ENCODE data around the gene CCDC148. TPM values are rescaled to one million over a fixed set of nuclear protein-coding genes. Genes with fewer than 3 reads are reported as not detected.

The CCDC148 gene
- total and polyA plus RNA-seq, 4 donors, result 0.02 to 0.42 (median 0.31) TPM

- 3% methylated on average over 1 of the region's 1 CpG for WGBS
These were observed 63.9 kb downstream of the CCDC148 start for GRCh38 chr2:158392687-158393086.

GRCh38 chr2:158391876-158392275, 64.7 kb downstream of the CCDC148 start:
- Histone ChIP-seq H3K9ac (ENCODE audit: low read depth in 1 of 2, low read length in 2 of 2) (no peak overlapping the region), H3K9me3 (ENCODE audit: control insufficient read depth in 4 of 4, low read length in 3 of 4) (no peaks in the 10 kb centered on the region), H3K36me3 (ENCODE audit: control insufficient read depth in 4 of 4, insufficient read depth in 3 of 4, low read depth in 1 of 4, low read length in 3 of 4) (no peaks in the 10 kb centered on the region), H3K4me1 (ENCODE audit: control insufficient read depth in 4 of 4, insufficient read depth in 4 of 4, low read length in 3 of 4) (no peaks in the 10 kb centered on the region), H3K4me3 (ENCODE audit: low read depth in 1 of 3, low read length in 3 of 3) (no peak overlapping the region), H3K27ac (ENCODE audit: low read depth in 1 of 2, low read length in 2 of 2) (no peak overlapping the region), H3K27me3 (ENCODE audit: control insufficient read depth in 4 of 4, insufficient read depth in 4 of 4, low read length in 3 of 4) (no peaks in the 10 kb centered on the region)
- no peak for DNase-seq (ENCODE audit: low spot score)
- WGBS, result 80% methylated on average over 2 of the region's 2 CpGs
- no peak for TF ChIP-seq FOXA2 (IDR thresholded peaks at IDR 0.05)
- no peak for TF ChIP-seq ZBTB33 (IDR thresholded peaks at IDR 0.05)
- no peak for TF ChIP-seq FOXA1 (IDR thresholded peaks at IDR 0.05)
- TF ChIP-seq CTCF (IDR thresholded peaks at IDR 0.05; ENCODE audit: low read depth, low read length, missing input control), result no peak
- no peak for TF ChIP-seq NR2F2 (IDR thresholded peaks at IDR 0.05)
- no peak for TF ChIP-seq RAD21 (IDR thresholded peaks at IDR 0.05)
- no peak for TF ChIP-seq GABPA (IDR thresholded peaks at IDR 0.05 in 1 of 2, conservative IDR thresholded peaks at IDR 0.05 in 1 of 2)

More at GRCh38 chr2:158392687-158393086, 63.9 kb downstream of the CCDC148 start:
- no peak for TF ChIP-seq JUND (IDR thresholded peaks at IDR 0.05)
- no peak for TF ChIP-seq MAX (IDR thresholded peaks at IDR 0.05)
- TF ChIP-seq RAD21 (IDR thresholded peaks at IDR 0.05), result no peak
- no peak for TF ChIP-seq CTCF (IDR thresholded peaks at IDR 0.05; ENCODE audit: low read depth, low read length, missing input control)
- TF ChIP-seq GABPA (IDR thresholded peaks at IDR 0.05 in 1 of 2, conservative IDR thresholded peaks at IDR 0.05 in 1 of 2), result no peak
- H3K4me1 ChIP-seq (ENCODE audit: control insufficient read depth in 4 of 4, insufficient read depth in 4 of 4, low read length in 3 of 4), result no peaks in the 10 kb centered on the region
- no peak for DNase-seq (ENCODE audit: low spot score)
- H3K9me3 ChIP-seq (ENCODE audit: control insufficient read depth in 4 of 4, low read length in 3 of 4), result no peaks in the 10 kb centered on the region
- H3K27ac ChIP-seq (ENCODE audit: low read depth in 1 of 2, low read length in 2 of 2), result no peak overlapping the region
- no peak overlapping the region for H3K4me3 ChIP-seq (ENCODE audit: low read depth in 1 of 3, low read length in 3 of 3)
- H3K27me3 ChIP-seq (ENCODE audit: control insufficient read depth in 4 of 4, insufficient read depth in 4 of 4, low read length in 3 of 4), result no peaks in the 10 kb centered on the region
- no peaks in the 10 kb centered on the region for H3K36me3 ChIP-seq (ENCODE audit: control insufficient read depth in 4 of 4, insufficient read depth in 3 of 4, low read depth in 1 of 4, low read length in 3 of 4)
- H3K9ac ChIP-seq (ENCODE audit: low read depth in 1 of 2, low read length in 2 of 2), result no peak overlapping the region

- Histone ChIP-seq H3K9ac (ENCODE audit: low read depth in 1 of 2, low read length in 2 of 2) (no peak overlapping the region), H3K27me3 (ENCODE audit: control insufficient read depth in 4 of 4, insufficient read depth in 4 of 4, low read length in 3 of 4) (no peaks in the 10 kb centered on the region), H3K27ac (ENCODE audit: low read depth in 1 of 2, low read length in 2 of 2) (no peak overlapping the region), H3K4me3 (ENCODE audit: low read depth in 1 of 3, low read length in 3 of 3) (no peak overlapping the region), H3K9me3 (ENCODE audit: control insufficient read depth in 4 of 4, low read length in 3 of 4) (no peaks in the 10 kb centered on the region), H3K36me3 (ENCODE audit: control insufficient read depth in 4 of 4, insufficient read depth in 3 of 4, low read depth in 1 of 4, low read length in 3 of 4) (no peaks in the 10 kb centered on the region), H3K4me1 (ENCODE audit: control insufficient read depth in 4 of 4, insufficient read depth in 4 of 4, low read length in 3 of 4) (no peaks in the 10 kb centered on the region)
- DNase-seq (ENCODE audit: low spot score), result no peak
- TF ChIP-seq HNF4G (IDR thresholded peaks at IDR 0.05), result no peak
- TF ChIP-seq REST (IDR thresholded peaks at IDR 0.05), result no peak
- no peak for TF ChIP-seq JUND (IDR thresholded peaks at IDR 0.05)
- TF ChIP-seq FOXA1 (IDR thresholded peaks at IDR 0.05), result no peak
- TF ChIP-seq FOXA2 (IDR thresholded peaks at IDR 0.05), result no peak
- no peak for TF ChIP-seq YY1 (IDR thresholded peaks at IDR 0.05)
- no peak for TF ChIP-seq CTCF (IDR thresholded peaks at IDR 0.05; ENCODE audit: low read depth, low read length, missing input control)
- no peak for TF ChIP-seq GABPA (IDR thresholded peaks at IDR 0.05 in 1 of 2, conservative IDR thresholded peaks at IDR 0.05 in 1 of 2)
- no peak for TF ChIP-seq RXRA (IDR thresholded peaks at IDR 0.05)
- no peak for TF ChIP-seq TAF1 (conservative IDR thresholded peaks at IDR 0.05)
- TF ChIP-seq HNF4A (conservative IDR thresholded peaks at IDR 0.05), result no peak
These were observed 65.2 kb downstream of the CCDC148 start for GRCh38 chr2:158391361-158391760.
